HG03442 (cell line): Measurements from ENCODE around the gene DCTD.

Experiments used
- ATAC-seq: cut with Tn5 transposase; IDR thresholded peaks from one replicate; pipeline ENCODE4 v1.9.1; 2021; ENCODE audit warnings: mild to moderate bottlenecking, moderate library complexity; ENCODE audit not compliant: unreplicated experiment

DCTD gene

DNA sequence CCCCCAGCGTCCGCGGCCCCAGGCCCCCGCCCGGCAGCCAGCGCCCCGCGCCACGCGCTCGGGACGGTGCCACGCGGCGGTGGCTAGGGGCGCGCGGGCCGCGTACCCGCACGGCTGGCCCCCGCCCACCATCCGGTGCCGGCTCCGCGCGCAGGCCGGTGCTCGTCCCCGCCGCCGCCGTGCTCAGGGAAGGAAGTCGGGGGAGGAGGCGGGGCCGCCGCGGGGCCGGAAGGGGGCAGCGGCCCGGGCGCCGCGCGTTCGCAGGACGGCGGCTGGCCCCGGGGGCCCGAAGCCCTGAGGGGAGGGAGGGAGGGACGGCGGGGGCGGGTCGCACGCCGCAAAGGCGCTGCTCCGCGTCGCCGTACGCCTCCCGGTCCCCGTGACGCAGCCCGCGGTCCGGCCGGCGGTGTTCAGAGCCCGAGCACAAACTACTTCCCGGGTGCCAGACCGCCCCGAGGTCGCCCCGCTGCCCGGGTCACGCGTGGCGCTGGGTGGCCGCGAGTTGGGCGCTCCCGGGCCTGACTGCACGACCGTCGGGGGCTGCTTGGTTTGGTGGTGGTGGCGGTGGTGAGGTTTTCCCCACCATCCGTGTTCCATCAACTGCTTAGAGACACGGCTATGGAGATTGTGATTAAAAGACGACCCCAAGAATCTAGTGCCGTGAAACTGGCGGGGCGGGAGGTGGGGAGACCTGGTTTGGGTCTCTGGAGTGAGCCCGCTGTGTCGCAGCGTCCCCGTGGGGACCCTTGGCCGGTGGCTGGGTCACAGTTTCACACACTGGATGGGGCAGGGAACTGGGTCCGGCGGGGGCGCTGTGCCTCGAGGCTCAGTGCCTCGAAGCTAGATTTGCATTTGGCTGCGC, at the start of gene DCTD:
DCTD (minus strand) TSS at position 205 of the 862 bp plus-strand sequence. CDS start 1,818 bp downstream, outside the sequence.
- ATAC-seq, result peak; percentile 79

GRCh38 chr4:182960746-182961145, 43.6 kb upstream of the DCTD start:
- no peak for ATAC-seq

DNA sequence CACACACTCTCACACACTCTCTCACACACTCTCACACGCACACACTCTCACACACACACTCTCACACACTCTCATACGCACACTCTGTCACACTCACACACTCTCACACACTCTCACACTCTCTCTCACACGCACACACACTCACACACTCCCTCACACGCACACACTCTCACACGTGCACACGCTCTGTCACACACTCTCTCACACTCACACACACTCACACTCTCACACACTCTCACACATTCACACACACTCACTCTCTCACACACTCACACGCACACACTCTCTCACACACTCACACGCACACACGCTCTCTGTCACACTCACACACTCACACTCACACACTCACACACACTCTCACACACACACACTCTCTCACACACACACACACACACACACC, 43.0 kb upstream of the DCTD start:
- no peak for ATAC-seq

DNA sequence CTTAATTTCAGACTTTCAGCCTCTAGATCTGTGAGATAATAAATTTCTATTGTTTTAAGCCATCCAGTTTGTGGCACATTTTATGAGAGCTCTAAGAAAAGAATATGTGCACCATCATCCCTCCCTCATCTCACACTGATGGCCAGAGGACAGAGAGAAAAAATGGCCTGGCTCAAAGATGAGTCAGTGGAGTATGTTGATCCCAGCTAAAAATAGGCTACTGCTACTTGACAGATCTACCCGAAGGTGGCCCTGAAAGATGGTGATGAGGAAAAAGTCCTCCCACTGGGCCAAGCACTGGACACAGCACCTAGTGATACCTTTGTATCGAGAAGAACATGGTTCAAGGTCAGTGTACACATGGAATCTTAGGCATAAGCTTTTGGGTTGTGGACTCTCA, 38.2 kb upstream of the DCTD start:
- no peak for ATAC-seq

DNA sequence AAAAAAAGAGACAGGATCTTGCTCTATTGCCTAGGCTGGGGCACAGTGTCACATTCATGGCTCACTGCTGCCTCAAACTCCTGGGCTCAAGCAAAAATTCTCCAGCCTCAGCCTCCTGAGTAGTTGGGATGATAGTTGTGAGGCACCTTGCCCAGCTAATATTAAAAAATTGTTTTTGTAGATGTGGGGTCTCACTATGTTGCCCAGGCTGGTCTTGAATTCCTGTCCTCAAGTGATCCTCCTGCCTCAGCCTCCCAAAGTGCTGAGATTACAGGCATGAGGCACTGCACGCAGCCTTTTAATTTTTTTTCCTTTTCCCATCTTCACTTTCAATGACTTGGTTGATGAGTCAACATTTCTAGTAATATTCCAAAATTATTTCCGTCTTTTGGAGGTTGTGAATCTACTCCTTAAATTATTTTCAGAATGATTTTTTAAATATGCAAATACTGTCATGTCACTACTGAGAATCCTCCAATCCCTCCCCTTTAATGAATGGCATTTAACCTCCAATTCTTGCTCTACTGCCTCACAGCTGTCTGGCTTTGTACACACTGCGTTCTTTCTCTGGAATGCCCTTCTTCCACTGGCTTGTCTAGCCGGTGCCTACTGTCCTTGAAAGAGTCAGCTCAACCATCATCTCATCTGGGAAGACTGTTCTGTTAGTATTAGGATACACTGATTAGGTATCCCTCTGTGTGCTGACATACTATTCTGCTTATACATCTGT, 27.5 kb upstream of the DCTD start:
- ATAC-seq, result no peak

DNA sequence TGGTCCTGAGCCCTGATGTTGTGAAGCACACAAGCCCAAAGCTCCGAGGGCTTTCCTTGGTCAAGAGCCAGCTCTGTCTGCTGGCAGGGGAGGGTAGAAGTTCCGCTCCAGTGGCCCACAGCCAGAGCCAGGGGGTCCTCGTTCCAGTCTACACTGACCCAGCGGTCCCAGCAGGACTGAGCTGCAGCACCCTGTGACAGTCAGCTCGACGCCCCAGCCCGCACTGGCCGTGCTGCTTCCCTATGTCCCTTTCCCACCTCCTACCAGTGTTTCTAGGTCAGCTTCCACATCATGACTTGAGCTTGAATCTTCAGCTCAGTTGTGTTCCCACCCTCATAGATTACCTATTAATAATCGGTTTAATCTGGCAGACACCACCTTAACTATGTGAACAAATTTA, 22.5 kb upstream of the DCTD start:
- no peak for ATAC-seq

GRCh38 chr4:182938205-182938645, 21.0 kb upstream of the DCTD start:
- peak; percentile 96 for ATAC-seq

- ATAC-seq, result peak; percentile 17
Measured at GRCh38 chr4:182937268-182938204, 20.4 kb upstream of the DCTD start.

- ATAC-seq, result no peak
Measured at GRCh38 chr4:182932651-182933050, 15.5 kb upstream of the DCTD start.

DNA sequence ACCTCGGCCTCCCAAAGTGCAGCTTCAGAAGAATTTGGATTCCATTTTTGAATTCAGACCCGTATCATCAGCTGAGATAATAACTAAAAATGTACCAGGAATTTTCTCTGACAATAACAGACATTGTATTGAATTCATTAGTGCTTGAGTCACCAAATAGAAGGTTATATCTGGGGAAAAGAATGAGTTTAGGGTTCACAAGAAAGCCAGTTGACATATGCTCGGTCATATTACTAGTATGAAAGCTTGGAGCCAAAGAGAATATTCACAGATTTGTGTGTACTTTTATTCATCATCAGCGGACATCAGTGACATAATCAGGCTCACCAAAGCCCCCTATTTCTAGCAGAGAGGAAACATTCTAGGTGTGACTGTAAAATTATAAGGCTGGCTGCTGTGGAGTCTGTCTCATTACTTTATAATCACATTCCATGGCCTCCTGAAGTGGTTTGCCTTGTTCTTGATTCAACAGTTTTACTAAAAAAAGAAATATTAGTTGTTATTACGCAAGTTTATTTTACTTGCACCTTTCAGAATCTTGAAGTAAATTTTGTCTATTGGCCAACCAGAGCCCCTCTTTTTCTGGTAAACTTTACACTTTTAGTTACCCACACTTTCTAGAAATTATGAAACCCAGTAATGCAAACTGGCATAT, 14.6 kb upstream of the DCTD start:
- ATAC-seq, result no peak

DNA sequence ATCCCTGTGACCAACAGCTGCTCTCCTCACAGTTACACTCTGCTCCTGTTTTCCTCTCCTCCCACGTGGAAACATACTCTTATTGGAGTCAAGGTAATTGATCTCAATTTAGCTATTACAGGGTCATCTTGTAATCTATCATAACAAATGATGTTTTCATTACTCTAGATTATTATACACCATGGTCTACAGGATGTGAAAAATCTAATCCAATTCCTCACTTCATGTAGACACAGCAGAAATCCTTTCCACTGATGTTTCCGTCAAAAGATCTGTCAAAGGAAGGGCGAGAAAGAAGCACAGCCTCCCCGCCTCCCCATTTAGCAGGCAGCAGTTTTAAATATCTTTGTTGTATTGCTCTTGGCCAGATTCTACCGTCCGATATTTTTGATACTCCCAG, 13.7 kb upstream of the DCTD start:
- ATAC-seq, result no peak

- ATAC-seq, result no peak
Measured at GRCh38 chr4:182929296-182929695, 12.1 kb upstream of the DCTD start.

DNA sequence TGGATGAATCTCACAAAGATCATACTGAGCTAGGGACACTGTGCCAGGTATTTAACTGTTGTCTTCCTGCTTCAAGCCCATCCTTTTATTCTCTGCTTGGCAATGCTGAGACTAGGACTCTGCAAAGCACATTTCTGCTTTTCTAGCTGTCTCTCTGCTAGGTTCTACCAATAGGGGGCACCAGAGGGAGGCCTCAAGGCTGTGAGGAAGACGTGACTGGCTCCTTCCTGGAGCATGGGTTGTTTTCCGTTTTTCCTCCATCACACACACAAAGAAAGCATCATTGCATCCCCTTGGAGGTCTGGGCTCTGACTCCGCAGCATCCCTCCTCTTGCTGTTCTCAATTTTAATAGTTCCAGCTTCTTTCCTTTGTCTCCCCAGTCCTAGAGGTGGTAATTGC, 10.9 kb upstream of the DCTD start:
- no peak for ATAC-seq

GRCh38 chr4:182927505-182927904, 10.3 kb upstream of the DCTD start:
- ATAC-seq, result no peak

GRCh38 chr4:182925855-182926254, 8.7 kb upstream of the DCTD start:
- ATAC-seq, result no peak

- ATAC-seq, result peak; percentile 99
Measured at GRCh38 chr4:182925298-182925757, 8.1 kb upstream of the DCTD start.

DNA sequence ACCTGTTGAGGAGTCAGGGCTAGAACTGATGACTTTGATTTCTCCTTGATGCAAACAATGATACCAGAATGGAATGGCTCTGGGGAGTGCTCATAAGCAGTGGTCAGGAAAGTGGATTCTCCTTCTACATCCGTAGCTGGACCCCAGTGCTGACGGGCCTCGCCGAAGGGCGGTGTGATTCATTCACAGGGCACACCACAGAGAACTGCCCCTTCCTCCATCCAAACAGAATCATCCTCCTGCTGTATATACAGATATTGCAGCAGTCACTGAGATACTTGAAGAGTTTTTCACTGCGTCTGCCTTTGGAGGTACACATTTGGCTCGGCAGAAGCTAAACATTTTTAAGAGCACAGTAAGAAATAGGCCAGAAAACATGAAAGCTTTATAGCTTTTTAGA, 7.3 kb upstream of the DCTD start:
- no peak for ATAC-seq

- no peak for ATAC-seq
Measured at GRCh38 chr4:182923796-182924340, 6.7 kb upstream of the DCTD start.

DNA sequence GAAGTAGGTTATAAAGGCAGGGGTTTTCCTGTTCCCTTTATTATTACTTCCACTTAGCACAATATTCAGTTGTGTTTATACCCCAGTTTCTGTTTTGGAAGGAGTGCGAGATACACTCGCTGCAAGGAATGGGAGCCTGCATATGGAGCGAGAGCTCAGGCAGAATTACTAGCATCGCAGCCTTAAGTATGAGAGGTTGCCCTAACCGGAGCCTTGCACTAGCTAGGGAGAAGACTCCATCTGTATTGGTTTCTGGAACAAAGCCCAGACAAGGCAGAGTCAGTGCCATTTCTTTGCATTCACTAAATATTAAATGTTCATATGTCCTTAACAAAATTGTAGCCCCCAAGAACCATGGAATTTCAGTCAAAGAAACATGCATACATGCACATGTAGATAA, 6.2 kb upstream of the DCTD start:
- ATAC-seq, result no peak
